Stimulated activated CD8-positive, alpha-beta memory T cell treated with anti-CD3 and anti-CD28 coated beads, Interleukin-4, amount 100 ng/mL, for 48 hours (primary cell): ENCODE data around the gene OR10S1.
"Not testable (repeated sequence)": the region's sequence is repeated elsewhere in the genome, so short reads cannot be mapped to it uniquely, and the experiment has no call there.

Experiments
- DNase-seq: peaks from one replicate; pipeline ENCODE4 v3.0.0-alpha.2; 2020

The OR10S1 gene

GRCh38 chr11:123977731-123978347, at the start of gene OR10S1:
TSS of gene OR10S1 (minus strand) at chr11:123977781. CDS start at chr11:123977664, 117 bp downstream.
- no peak for DNase-seq

- no peak for DNase-seq
These were observed 48.9 kb upstream of the OR10S1 start, which contains the start of gene OR10G8 for GRCh38 chr11:124026498-124026897. TSS of gene OR10G8 (plus strand) at chr11:124026798. CDS start at chr11:124029623, 2,825 bp downstream.

GRCh38 chr11:124015837-124016236, 38.3 kb upstream of the OR10S1 start:
- not testable (repeated sequence) for DNase-seq

- no peak for DNase-seq
These were observed 35.1 kb upstream of the OR10S1 start, which contains the start of gene OR10G4 for GRCh38 chr11:124012697-124013096. TSS of gene OR10G4 (plus strand) at chr11:124012997. CDS start at chr11:124015575, 2,578 bp downstream.

- DNase-seq, result no peak
These were observed 17.5 kb upstream of the OR10S1 start, which contains the start of gene OR10G6 for GRCh38 chr11:123995119-123995518. TSS of gene OR10G6 (minus strand) at chr11:123995161. CDS start at chr11:123995161, 0 bp downstream.

- no peak for DNase-seq
These were observed 1.7 kb upstream of the OR10S1 start for GRCh38 chr11:123979311-123979710.

- DNase-seq, result no peak
These were observed 616 bp downstream of the OR10S1 start for GRCh38 chr11:123976770-123977560.

- no peak for DNase-seq
These were observed 3.8 kb downstream of the OR10S1 start for GRCh38 chr11:123973816-123974215.

GRCh38 chr11:123956752-123957151, 20.8 kb downstream of the OR10S1 start:
- DNase-seq, result no peak

GRCh38 chr11:123945132-123945531, 32.4 kb downstream of the OR10S1 start:
- DNase-seq, result no peak

- DNase-seq, result no peak
These were observed 33.8 kb downstream of the OR10S1 start, which contains the start of gene OR6T1 for GRCh38 chr11:123943738-123944137. TSS of gene OR6T1 (minus strand) at chr11:123943838. CDS start at chr11:123943838, 0 bp downstream.

- DNase-seq, result no peak
These were observed 35.2 kb downstream of the OR10S1 start for GRCh38 chr11:123942413-123942812.

GRCh38 chr11:123939317-123939716, 38.3 kb downstream of the OR10S1 start, which contains the start of gene OR4D5:
TSS of gene OR4D5 (plus strand) at chr11:123939617. CDS start at chr11:123939617, 0 bp downstream.
- no peak for DNase-seq
